GM18909 (cell line): ENCODE measurements around the gene IL12B.
"Not testable (repeated sequence)": the region's sequence is repeated elsewhere in the genome, so short reads cannot be mapped to it uniquely, and the experiment has no call there.

ENCODE experiments used
- ATAC-seq: cut with Tn5 transposase; IDR thresholded peaks from one replicate; pipeline ENCODE4 v1.9.1; 2021; ENCODE audit warnings: mild to moderate bottlenecking; ENCODE audit not compliant: unreplicated experiment, poor library complexity

Gene IL12B

GRCh38 chr5:159330131-159330800 lies at the start of gene IL12B:
Gene IL12B (minus strand): TSS chr5:159330487. CDS start chr5:159326782, 3,705 bp downstream.
- no peak for ATAC-seq

DNA sequence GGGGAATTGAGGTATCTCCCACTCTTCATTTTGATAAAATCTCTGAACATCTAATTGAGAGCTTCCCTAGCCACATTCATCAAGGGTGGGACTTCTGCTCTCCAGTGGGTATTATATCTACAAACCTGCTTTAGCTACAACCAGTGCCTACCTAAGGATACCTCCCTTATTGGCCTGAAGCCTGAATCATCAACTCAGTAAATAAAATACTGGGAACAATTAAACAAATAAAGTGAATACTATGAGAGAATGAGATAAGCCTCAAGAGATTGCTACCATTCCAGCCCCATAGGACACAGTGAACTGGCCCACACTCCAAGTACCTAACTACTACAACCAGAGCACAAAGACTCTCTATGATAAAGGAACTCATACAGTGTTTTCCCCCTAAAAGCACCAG lies 47.4 kb upstream of the IL12B start:
- ATAC-seq: no peak

DNA sequence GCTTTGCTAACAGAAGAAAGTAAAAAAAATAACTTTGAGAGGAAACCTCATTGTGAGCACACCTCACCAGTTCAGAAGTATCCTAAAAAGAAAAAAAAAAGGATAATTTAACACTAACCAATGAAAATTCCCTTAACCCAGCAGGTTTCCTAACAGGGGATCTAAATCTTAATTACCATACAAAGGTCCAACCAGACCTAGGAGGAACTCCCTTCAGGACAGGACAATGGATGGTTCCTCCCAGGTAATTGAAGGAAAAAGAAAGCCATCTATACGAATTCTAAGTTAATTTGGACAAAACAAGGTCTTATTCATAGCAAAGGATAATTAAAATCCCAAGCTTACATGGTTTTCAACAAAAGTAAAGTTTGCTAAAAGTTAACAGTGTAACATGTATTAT lies 37.6 kb upstream of the IL12B start:
- not testable (repeated sequence) for ATAC-seq

GRCh38 chr5:159366776-159367175 lies 36.5 kb upstream of the IL12B start:
- ATAC-seq: not testable (repeated sequence)

DNA sequence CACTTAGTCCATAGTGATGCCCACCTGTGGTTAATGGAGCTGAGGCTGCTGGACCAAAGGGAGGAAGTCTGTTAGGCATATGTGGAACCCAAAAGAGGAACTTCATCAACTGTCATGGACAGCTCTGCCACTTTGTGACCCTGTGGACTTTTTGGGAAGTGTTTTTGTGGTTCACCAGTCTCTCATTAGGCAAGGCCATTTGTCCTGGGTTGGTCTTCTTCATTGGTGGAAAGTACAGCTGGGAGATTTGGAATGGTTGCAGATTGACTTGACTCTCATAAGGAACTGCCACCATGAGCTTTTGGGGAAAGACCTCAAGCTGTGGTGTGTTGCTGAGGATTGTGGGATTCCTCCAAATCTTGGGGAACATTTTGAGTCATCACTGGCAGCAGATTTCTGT lies 31.9 kb upstream of the IL12B start:
- ATAC-seq: no peak

GRCh38 chr5:159359871-159360270 lies 29.6 kb upstream of the IL12B start:
- not testable (repeated sequence) for ATAC-seq

DNA sequence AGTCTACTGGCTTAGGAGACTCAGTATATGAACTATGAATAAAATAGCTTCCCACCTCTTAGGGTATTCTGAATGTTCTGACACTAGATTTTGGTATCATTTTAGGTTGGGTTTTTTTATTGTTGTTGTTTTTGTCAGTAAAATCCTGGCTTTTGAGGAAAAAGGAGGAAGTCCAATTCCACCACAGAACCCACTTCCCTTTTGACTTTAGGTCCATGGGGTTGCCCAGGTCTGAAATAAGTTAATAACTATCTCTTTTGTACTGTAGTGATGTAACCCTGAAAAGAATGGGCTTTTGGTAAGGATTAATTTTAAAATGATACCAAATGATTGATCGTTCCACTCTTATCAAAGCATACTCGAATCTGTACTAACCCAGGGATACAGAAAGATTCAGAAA lies 29.1 kb upstream of the IL12B start:
- ATAC-seq: no peak

GRCh38 chr5:159353661-159354252 lies 23.5 kb upstream of the IL12B start:
- ATAC-seq: no peak

DNA sequence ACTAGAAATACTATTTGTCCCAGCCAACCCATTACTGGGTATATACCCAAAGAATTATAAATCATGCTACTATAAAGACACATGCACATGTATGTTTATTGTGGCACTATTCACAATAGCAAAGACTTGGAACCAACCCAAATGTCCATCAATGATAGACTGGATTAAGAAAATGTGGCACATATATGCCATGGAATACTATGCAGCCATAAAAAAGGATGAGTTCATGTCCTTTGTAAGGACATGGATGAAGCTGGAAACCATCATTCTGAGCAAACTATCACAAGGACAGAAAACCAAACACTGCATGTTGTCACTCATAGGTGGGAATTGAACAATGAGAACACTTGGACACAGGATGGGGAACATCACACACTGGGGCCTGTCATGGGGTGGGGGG lies 20.4 kb upstream of the IL12B start:
- not testable (repeated sequence) for ATAC-seq

DNA sequence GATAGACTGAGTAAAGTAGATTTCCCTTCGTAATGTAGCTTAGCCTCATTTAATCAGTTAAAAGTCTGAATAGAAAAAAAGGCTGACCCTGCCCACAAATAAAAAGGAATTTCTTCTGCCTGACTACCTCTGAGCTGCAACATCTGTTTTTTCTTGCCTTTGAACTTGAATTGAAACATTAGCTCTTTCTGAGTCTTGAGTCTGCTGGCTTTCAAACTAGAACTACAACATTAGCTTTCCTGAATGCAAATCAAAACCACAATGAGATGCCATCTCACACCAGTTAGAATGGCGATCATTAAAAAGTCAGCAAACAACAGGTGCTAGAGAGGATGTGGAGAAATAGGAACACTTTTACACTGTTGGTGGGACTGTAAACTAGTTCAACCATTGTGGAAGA lies 19.9 kb upstream of the IL12B start:
- peak; percentile 42 for ATAC-seq

DNA sequence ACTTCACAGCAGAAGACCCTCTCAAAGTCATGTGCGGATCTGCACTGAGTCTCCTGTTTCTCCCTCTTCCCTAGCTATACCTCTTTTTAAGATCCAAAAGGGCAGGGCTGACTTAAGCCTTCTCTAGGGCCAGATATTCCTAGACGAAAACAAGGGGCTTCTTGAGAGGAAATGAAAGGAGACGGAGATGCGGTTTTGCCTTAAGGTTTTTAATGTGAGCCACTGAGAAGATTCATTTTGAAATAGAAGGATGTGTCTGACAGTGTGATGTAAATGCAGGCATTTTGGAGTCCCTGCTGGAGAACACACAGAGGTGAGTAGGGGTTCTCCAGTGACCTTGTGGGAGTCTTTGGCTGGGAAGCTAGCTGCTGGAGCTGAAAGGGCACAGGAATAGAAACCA lies 15.6 kb upstream of the IL12B start:
- no peak for ATAC-seq

GRCh38 chr5:159345336-159345735 lies 15.0 kb upstream of the IL12B start:
- no peak for ATAC-seq

DNA sequence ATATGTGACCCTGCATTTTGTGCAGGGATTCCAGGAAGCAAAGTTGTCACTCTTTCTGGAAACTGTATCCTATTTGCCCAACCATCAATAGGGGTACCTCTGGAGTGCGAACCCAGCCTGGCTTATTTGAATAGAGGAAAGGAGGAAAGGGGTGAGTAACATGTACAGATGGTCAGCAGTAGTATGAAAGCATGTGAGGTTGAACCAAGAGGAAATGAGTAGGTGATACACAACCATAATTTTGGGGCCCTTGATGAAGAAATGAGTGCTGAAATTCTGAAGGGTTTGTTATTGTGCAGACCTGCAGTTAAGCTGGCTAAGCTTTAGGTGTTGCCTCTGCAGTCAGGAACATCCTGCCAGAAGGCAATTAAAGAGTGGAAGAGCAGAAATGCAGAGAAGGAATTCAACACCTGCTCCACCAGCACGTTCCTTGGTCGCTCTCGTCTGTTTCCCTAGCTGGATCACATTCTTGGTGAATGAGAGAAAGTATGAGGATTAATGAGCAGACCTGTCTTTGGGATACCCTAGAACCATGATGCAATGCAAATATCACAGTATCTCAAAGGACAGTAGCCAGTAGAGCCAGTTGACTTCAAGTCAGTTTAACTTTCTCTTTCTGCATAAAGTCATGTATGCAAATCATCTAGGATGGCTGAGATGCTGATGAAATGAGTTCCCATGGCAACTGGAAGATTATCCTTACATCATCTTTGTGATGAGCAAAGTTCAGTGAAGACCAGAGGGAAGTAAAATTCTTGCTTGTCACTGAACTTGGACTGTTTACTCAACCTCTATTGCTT lies 13.2 kb upstream of the IL12B start:
- ATAC-seq: no peak

DNA sequence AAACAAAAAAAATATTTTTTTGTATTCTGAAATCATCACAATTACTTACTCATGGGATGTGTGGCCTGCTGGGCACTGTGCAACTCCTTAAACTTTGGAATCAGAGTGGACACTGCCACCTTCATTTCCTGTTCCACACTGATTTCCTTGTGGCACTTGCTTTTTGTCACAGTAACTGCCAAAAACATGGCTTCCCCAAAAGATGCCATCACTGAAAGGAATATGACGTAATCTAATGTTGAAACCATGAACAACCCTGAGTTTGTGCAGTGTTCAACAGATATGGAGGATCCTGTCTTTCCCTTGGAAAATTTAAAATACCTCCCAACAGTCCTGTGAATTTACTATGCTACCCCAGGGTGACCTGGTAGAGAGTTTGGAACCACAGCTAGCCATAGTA lies 12.6 kb upstream of the IL12B start:
- no peak for ATAC-seq

DNA sequence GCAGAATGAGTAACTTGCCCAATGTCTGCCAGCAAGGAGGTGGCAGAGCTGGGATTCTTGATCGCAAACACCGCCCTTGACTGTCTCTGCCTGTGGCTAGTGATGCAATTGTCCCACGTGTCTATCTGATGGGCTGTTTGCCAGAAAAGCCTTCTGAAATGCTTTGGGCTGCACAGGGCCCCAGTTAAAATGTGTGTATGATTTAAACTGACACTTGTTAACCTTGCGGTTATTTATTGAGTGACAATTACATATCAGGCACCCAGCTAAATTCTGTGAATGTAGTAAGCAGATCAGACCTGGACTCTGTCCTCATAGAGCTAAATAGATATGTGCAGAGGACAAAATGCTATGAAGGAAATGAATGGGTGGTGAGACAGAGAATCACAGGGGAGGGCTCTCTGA lies 11.6 kb upstream of the IL12B start:
- ATAC-seq: peak; percentile 52

- no peak for ATAC-seq
These were observed 10.9 kb upstream of the IL12B start for GRCh38 chr5:159341145-159341544.

DNA sequence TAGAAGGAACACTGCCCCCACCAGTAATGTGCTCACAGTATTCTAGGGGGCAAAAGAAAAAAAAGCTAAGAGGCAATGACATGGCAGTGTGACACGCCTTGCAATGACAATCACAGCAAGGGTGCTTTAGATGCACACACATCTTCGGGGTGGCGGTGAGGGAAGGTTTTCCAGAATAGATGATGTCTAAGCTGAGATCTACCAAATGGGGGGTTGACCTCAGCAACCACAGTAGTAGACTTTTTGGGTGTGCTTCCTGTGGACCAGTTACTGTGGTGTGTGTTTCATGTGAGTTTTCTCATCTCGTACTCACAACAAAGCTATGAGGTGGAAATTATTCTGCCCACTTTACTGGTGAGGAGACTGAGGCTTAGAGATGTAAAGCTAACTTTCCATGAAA lies 10.2 kb upstream of the IL12B start:
- no peak for ATAC-seq

GRCh38 chr5:159339460-159339859 lies 9.2 kb upstream of the IL12B start:
- no peak for ATAC-seq

GRCh38 chr5:159338118-159338517 lies 7.8 kb upstream of the IL12B start:
- ATAC-seq: no peak

- ATAC-seq: no peak
These were observed 7.0 kb upstream of the IL12B start for GRCh38 chr5:159337016-159337955.
